SU-DHL-6 (cell line): ENCODE results near the gene ASH1L.

Experiments
- EZH2phosphoT487 ChIP-seq: fragments of 200-600 bp; sonication (generic), shearing (Covaris generic); conservative IDR thresholded peaks from 2 replicates; pipeline ENCODE4 v1.6.1; 2018; ENCODE audit warnings: mild to moderate bottlenecking, antibody characterized with exemption, low read length, moderate library complexity, mixed read lengths
- TF ChIP-seq, protein P1 (sequence below): fragments of 200-600 bp; sonication (generic); IDR thresholded peaks from one replicate; pipeline ENCODE4 v1.5.1; 2017; ENCODE audit warnings: antibody characterized with exemption, mild to moderate bottlenecking, low read length, moderate library complexity; ENCODE audit not compliant: insufficient read depth, poor library complexity, severe bottlenecking

DNA sequence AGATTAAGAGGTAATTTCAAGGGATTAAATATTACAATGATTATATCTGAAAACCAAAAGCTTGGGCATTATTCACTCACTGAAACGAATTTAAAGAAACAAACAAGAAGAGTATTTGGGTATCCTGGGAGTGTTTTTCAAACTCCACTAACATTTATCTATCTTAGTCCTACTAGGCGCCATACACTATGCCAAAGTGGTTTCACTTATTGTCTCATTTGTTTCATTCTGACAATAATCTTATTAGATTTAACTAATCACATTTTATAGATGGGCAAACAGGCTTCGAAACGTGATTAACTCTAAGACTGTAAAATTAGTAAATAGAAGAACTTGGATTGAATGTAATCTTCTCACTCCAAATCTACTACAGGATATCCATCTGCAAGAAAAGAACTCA lies 25.4 kb downstream of the ASH1L start:
- TF ChIP-seq, protein P1, sequence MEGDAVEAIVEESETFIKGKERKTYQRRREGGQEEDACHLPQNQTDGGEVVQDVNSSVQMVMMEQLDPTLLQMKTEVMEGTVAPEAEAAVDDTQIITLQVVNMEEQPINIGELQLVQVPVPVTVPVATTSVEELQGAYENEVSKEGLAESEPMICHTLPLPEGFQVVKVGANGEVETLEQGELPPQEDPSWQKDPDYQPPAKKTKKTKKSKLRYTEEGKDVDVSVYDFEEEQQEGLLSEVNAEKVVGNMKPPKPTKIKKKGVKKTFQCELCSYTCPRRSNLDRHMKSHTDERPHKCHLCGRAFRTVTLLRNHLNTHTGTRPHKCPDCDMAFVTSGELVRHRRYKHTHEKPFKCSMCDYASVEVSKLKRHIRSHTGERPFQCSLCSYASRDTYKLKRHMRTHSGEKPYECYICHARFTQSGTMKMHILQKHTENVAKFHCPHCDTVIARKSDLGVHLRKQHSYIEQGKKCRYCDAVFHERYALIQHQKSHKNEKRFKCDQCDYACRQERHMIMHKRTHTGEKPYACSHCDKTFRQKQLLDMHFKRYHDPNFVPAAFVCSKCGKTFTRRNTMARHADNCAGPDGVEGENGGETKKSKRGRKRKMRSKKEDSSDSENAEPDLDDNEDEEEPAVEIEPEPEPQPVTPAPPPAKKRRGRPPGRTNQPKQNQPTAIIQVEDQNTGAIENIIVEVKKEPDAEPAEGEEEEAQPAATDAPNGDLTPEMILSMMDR, result no peak
- TF ChIP-seq EZH2phosphoT487, result no peak
